NCI-H1436 (cell line): Measurements from ENCODE around the gene SLC4A1.

ENCODE experiments used
- DNase-seq: peaks from one replicate; lab custom pipeline; 2025; lab: John Stamatoyannopoulos, UW

Gene SLC4A1

GRCh38 chr17:44283344-44284023 is 15.5 kb upstream of the SLC4A1 start:
- no peak for DNase-seq

- DNase-seq = no peak
Observed at GRCh38 chr17:44282264-44282663, 14.3 kb upstream of the SLC4A1 start.

GRCh38 chr17:44281570-44281969 is 13.6 kb upstream of the SLC4A1 start:
- DNase-seq = no peak

GRCh38 chr17:44280392-44280937 is 12.5 kb upstream of the SLC4A1 start:
- no peak for DNase-seq

GRCh38 chr17:44279666-44280391 is 11.9 kb upstream of the SLC4A1 start:
- DNase-seq = no peak

- no peak for DNase-seq
Observed at GRCh38 chr17:44279346-44279665, 11.4 kb upstream of the SLC4A1 start.

GRCh38 chr17:44277976-44278375 is 10.0 kb upstream of the SLC4A1 start:
- DNase-seq = no peak

- no peak for DNase-seq
Observed at GRCh38 chr17:44273607-44274006, 5.7 kb upstream of the SLC4A1 start.

- DNase-seq = no peak
Observed at GRCh38 chr17:44272954-44273353, 5.0 kb upstream of the SLC4A1 start.

GRCh38 chr17:44272321-44272951 is 4.5 kb upstream of the SLC4A1 start:
- no peak for DNase-seq

GRCh38 chr17:44269535-44270240 is 1.8 kb upstream of the SLC4A1 start:
- DNase-seq = no peak

GRCh38 chr17:44268709-44269534 is 987 bp upstream of the SLC4A1 start:
- no peak for DNase-seq

- no peak for DNase-seq
Observed at GRCh38 chr17:44267165-44267455, 825 bp downstream of the SLC4A1 start.

- no peak for DNase-seq
Observed at GRCh38 chr17:44266402-44267164, 1.4 kb downstream of the SLC4A1 start.

- DNase-seq = no peak
Observed at GRCh38 chr17:44263345-44263902, 4.5 kb downstream of the SLC4A1 start.

- no peak for DNase-seq
Observed at GRCh38 chr17:44262654-44263225, 5.2 kb downstream of the SLC4A1 start.

GRCh38 chr17:44260296-44260695 is 7.6 kb downstream of the SLC4A1 start:
- no peak for DNase-seq

- no peak for DNase-seq
Observed at GRCh38 chr17:44258811-44259351, 9.1 kb downstream of the SLC4A1 start.

GRCh38 chr17:44257815-44258760 is 9.8 kb downstream of the SLC4A1 start:
- DNase-seq = no peak
